K562 (cell line): ENCODE results near the gene NUPR1. TPM values are rescaled to one million over a fixed set of nuclear protein-coding genes. Genes with fewer than 3 reads are reported as not detected.

Experiments
- ARID1B ChIP-seq: fragments of 450-650 bp; IDR thresholded peaks from 2 replicates; pipeline ENCODE4 v1.6.1; 2016; ENCODE audit warnings: antibody characterized with exemption, mild to moderate bottlenecking, inconsistent platforms
- CAMTA2 ChIP-seq: fragments of 250-450 bp; sonication (Bioruptor Pico); conservative IDR thresholded peaks from 2 replicates; pipeline ENCODE4 v1.5.1; 2022
- EP400 ChIP-seq: fragments of 450-650 bp; IDR thresholded peaks from 2 replicates; pipeline ENCODE4 v1.6.1; 2017; ENCODE audit warnings: antibody characterized with exemption, mild to moderate bottlenecking, moderate library complexity
- FOXJ3 ChIP-seq: sonication (generic); formaldehyde crosslinking; IDR thresholded peaks from 2 replicates; pipeline ENCODE4 v1.4.0; 2020; ENCODE audit warnings: mild to moderate bottlenecking, missing genetic modification reagents
- KAT7 ChIP-seq: sonication (generic); formaldehyde crosslinking; IDR thresholded peaks from 2 replicates; pipeline ENCODE4 v1.8.0; 2022; ENCODE audit warnings: missing genetic modification reagents, mild to moderate bottlenecking, borderline replicate concordance
- KLF13 ChIP-seq: fragments of 450-650 bp; IDR thresholded peaks from 2 replicates; pipeline ENCODE4 v1.6.1; 2016; ENCODE audit warnings: missing genetic modification characterization, low read depth, mild to moderate bottlenecking, missing compliant biosample characterization, moderate library complexity, borderline replicate concordance
- POLR2H ChIP-seq: IDR thresholded peaks from 2 replicates; pipeline ENCODE4 v1.6.1; 2016; ENCODE audit warnings: missing genetic modification characterization, low read depth, mild to moderate bottlenecking, control low read depth, missing compliant biosample characterization, moderate library complexity
- RCOR1 ChIP-seq, 2 experiments: IDR thresholded peaks; 2 replicates each; pipeline ENCODE4 v1.6.1; 2012; ENCODE audit warnings: low read depth in 2 of 2, low read length in 2 of 2, borderline replicate concordance in 1 of 2, improper control_type of control experiment in 1 of 2
- SIN3A ChIP-seq, 2 experiments: fragments of 150-350 bp in 1 of 2; IDR thresholded peaks; 2 replicates each; pipeline ENCODE4 v1.6.1; 2011 to 2016; ENCODE audit warnings: borderline replicate concordance in 2 of 2, low read depth in 2 of 2, low read length in 2 of 2, mild to moderate bottlenecking in 2 of 2, moderate library complexity in 2 of 2; ENCODE audit not compliant: control insufficient read depth in 1 of 2
- SIN3B ChIP-seq: fragments of 450-650 bp; IDR thresholded peaks from 2 replicates; pipeline ENCODE4 v1.6.1; 2017; ENCODE audit warnings: low read depth, mild to moderate bottlenecking, moderate library complexity
- SNIP1 ChIP-seq: fragments of 450-650 bp; IDR thresholded peaks from 2 replicates; pipeline ENCODE4 v1.7.1; 2017; ENCODE audit warnings: low read depth, mild to moderate bottlenecking
- TBP ChIP-seq: optimal IDR thresholded peaks from 2 replicates; pipeline ENCODE3; 2011; ENCODE audit warnings: low read depth, low read length, improper control_type of control experiment
- ZBTB1 ChIP-seq: sonication (generic); formaldehyde crosslinking; IDR thresholded peaks from 2 replicates; pipeline ENCODE4 v1.8.1; 2023; ENCODE audit warnings: missing genetic modification reagents, low read depth, mild to moderate bottlenecking, borderline replicate concordance
- ZNF3 ChIP-seq: fragments of 250-450 bp; sonication (Bioruptor Pico); IDR thresholded peaks from 2 replicates; pipeline ENCODE4 v1.5.0; 2021; ENCODE audit warnings: mild to moderate bottlenecking, moderate library complexity
- polyA plus RNA-seq, 8 experiments: library from polyadenylated mRNA; depleted of rRNA in 4 of 8; stranded (reverse) in 5 of 8; unstranded in 3 of 8; fragments of >200 nt; fragmentation: Nextera tagmentation in 2 of 8; fragmentation: Illumina TruSeq in 1 of 8; extraction: Ambion mirVana in 2 of 8; extraction: Trizol in 1 of 8; gene quantifications; 2 replicates each; pipeline versions ENCODE4 v1.2.1 to v1.2.3, GENCODE V29; 2011 to 2014; ENCODE audit warnings: inconsistent platforms in 1 of 8, missing spikeins in 1 of 8
- total RNA-seq, 7 experiments: library from RNA; depleted of rRNA in 6 of 7; stranded (reverse); fragments of >200 nt in 6 of 7; fragmentation: Illumina TruSeq in 2 of 7; extraction: Trizol in 2 of 7; gene quantifications; 2 replicates each; pipeline versions ENCODE4 v1.2.1 to v1.2.3, GENCODE V29; 2011 to 2021; ENCODE audit warnings: low replicate concordance in 1 of 7
- TF ChIP-seq, protein P1 (sequence below): sonication (generic); formaldehyde crosslinking; IDR thresholded peaks from 2 replicates; pipeline ENCODE4 v1.8.0; 2022; ENCODE audit warnings: mild to moderate bottlenecking, missing genetic modification reagents
- TF ChIP-seq, protein P2 (sequence below): fragments of 250-450 bp; sonication (Bioruptor Pico); IDR thresholded peaks from 2 replicates; pipeline ENCODE4 v1.4.0; 2020; ENCODE audit warnings: mild to moderate bottlenecking, moderate library complexity
- TF ChIP-seq, protein P3 (sequence below): IDR thresholded peaks from 2 replicates; pipeline ENCODE4 v1.6.1; 2011; ENCODE audit warnings: borderline replicate concordance, low read depth, mild to moderate bottlenecking, moderate library complexity, low read length; ENCODE audit not compliant: insufficient read depth, poor library complexity, severe bottlenecking
- TF ChIP-seq, protein P4 (sequence below): fragments of 200-800 bp; sonication (Bioruptor generic); IDR thresholded peaks from 2 replicates; pipeline ENCODE4 v1.6.1; 2017; ENCODE audit warnings: missing genetic modification characterization, missing compliant biosample characterization

NUPR1 gene
- total and polyA plus RNA-seq, 9 of the 15 experiments (the other 6 are each of a cell fraction or from before 2014, with no cell fraction given): 0.07 to 1.5 (median 0.27) TPM

GRCh38 chr16:28553776-28554633, 15.2 kb upstream of the NUPR1 start, which contains the start of gene SGF29 (continued):
- TF ChIP-seq CAMTA2 (CRISPR knock-in tag): no peak
- no peak for TF ChIP-seq ZNF3 (CRISPR knock-in tag)
- TF ChIP-seq, protein P1, sequence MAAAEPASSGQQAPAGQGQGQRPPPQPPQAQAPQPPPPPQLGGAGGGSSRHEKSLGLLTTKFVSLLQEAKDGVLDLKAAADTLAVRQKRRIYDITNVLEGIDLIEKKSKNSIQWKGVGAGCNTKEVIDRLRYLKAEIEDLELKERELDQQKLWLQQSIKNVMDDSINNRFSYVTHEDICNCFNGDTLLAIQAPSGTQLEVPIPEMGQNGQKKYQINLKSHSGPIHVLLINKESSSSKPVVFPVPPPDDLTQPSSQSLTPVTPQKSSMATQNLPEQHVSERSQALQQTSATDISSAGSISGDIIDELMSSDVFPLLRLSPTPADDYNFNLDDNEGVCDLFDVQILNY: 0 out of 2 replicates have a peak, but pooled peaks have one; percentile 64
- peak; percentile 94 for TF ChIP-seq POLR2H (tag)
- 0 out of 2 replicates have a peak, but pooled peaks have one; percentile 61 for TF ChIP-seq ZBTB1 (CRISPR knock-in tag)
- peak; percentile 40; the same call in 1 of the 2 replicates for TF ChIP-seq KAT7 (CRISPR knock-in tag)
- TF ChIP-seq, protein P2, sequence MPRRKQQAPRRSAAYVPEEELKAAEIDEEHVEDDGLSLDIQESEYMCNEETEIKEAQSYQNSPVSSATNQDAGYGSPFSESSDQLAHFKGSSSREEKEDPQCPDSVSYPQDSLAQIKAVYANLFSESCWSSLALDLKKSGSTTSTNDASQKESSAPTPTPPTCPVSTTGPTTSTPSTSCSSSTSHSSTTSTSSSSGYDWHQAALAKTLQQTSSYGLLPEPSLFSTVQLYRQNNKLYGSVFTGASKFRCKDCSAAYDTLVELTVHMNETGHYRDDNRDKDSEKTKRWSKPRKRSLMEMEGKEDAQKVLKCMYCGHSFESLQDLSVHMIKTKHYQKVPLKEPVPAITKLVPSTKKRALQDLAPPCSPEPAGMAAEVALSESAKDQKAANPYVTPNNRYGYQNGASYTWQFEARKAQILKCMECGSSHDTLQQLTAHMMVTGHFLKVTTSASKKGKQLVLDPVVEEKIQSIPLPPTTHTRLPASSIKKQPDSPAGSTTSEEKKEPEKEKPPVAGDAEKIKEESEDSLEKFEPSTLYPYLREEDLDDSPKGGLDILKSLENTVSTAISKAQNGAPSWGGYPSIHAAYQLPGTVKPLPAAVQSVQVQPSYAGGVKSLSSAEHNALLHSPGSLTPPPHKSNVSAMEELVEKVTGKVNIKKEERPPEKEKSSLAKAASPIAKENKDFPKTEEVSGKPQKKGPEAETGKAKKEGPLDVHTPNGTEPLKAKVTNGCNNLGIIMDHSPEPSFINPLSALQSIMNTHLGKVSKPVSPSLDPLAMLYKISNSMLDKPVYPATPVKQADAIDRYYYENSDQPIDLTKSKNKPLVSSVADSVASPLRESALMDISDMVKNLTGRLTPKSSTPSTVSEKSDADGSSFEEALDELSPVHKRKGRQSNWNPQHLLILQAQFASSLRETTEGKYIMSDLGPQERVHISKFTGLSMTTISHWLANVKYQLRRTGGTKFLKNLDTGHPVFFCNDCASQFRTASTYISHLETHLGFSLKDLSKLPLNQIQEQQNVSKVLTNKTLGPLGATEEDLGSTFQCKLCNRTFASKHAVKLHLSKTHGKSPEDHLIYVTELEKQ (CRISPR knock-in tag): no peak
- TF ChIP-seq ARID1B: peak; percentile 6; the same call in 1 of the 2 replicates
- peak; percentile 84 for TF ChIP-seq TBP
- peak; percentile 67 for TF ChIP-seq SIN3B
- no peak for TF ChIP-seq FOXJ3
- 0 out of 2 replicates have a peak, but pooled peaks have one; percentile 62 for TF ChIP-seq KLF13 (tag)
- peak; percentile 95 for TF ChIP-seq EP400
- TF ChIP-seq, protein P3, sequence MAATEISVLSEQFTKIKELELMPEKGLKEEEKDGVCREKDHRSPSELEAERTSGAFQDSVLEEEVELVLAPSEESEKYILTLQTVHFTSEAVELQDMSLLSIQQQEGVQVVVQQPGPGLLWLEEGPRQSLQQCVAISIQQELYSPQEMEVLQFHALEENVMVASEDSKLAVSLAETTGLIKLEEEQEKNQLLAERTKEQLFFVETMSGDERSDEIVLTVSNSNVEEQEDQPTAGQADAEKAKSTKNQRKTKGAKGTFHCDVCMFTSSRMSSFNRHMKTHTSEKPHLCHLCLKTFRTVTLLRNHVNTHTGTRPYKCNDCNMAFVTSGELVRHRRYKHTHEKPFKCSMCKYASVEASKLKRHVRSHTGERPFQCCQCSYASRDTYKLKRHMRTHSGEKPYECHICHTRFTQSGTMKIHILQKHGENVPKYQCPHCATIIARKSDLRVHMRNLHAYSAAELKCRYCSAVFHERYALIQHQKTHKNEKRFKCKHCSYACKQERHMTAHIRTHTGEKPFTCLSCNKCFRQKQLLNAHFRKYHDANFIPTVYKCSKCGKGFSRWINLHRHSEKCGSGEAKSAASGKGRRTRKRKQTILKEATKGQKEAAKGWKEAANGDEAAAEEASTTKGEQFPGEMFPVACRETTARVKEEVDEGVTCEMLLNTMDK: peak; percentile 98
- peak in 1 of 2 experiments; percentile 15; a peak in 1 of 4 replicates for TF ChIP-seq SIN3A (IDR thresholded peaks at IDR 0.05; ENCODE audit: borderline replicate concordance in 2 of 2, control insufficient read depth in 1 of 2, low read depth in 2 of 2, low read length in 2 of 2)
- TF ChIP-seq, protein P4, sequence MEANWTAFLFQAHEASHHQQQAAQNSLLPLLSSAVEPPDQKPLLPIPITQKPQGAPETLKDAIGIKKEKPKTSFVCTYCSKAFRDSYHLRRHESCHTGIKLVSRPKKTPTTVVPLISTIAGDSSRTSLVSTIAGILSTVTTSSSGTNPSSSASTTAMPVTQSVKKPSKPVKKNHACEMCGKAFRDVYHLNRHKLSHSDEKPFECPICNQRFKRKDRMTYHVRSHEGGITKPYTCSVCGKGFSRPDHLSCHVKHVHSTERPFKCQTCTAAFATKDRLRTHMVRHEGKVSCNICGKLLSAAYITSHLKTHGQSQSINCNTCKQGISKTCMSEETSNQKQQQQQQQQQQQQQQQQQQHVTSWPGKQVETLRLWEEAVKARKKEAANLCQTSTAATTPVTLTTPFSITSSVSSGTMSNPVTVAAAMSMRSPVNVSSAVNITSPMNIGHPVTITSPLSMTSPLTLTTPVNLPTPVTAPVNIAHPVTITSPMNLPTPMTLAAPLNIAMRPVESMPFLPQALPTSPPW (CRISPR knock-in tag): peak; percentile 96
- TF ChIP-seq SNIP1: peak; percentile 70; the same call in 1 of the 2 replicates
- 0 out of 4 replicates have a peak, but pooled peaks of 1 of the 2 experiments have one; percentile 5 for TF ChIP-seq RCOR1 (IDR thresholded peaks at IDR 0.05; ENCODE audit: borderline replicate concordance in 1 of 2, low read depth in 2 of 2, low read length in 2 of 2)
